Stimulated activated CD8-positive, alpha-beta memory T cell treated with anti-CD3 and anti-CD28 coated beads, Interleukin-15, amount 100 ng/mL, for 1 hour (primary cell): ENCODE data around the gene FHIT.

Experiments used
- DNase-seq: peaks from one replicate; pipeline ENCODE4 v3.0.0-alpha.2; 2020; ENCODE audit warnings: low read depth

FHIT gene

DNA sequence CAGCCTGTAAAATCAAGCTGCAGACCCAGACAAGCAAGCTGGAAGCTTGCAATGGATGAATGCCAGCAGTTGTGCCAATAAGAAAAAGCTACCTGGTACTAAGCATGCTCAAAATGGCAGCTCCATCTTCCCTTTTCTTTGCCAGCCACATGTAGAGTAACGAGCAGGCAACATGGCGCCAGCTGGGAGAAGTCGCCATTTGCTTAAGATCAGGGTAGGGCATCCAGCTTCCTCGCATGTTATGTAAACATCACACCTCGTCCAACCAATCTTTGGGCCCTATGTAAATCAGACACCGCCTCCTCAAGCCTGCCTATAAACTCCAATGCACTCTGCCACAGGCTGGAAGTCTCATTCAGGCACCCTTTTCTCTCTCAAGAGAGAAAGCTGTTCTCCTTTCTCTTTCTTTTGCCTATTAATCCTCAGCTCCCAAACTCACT is 973.9 kb downstream of the FHIT start:
- no peak for DNase-seq

DNA sequence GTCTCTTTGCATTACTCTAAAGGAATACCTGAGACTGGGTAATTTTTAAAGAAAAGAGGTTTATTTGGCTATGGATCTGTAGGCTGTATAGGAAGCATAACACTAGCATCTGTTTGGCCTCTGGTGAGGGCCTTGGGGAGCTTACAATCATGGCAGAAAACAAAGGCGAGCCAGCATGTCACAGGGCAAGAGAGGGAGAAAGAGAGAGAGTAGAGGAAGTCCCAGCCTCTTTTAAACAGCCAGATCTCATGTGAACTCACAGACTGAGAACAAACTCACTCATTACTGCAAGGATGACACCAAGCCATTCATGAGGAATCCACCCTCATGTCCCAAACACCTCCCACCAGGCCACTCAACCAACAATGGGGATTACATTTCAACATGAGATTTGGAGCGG is 974.6 kb downstream of the FHIT start:
- DNase-seq, result no peak

DNA sequence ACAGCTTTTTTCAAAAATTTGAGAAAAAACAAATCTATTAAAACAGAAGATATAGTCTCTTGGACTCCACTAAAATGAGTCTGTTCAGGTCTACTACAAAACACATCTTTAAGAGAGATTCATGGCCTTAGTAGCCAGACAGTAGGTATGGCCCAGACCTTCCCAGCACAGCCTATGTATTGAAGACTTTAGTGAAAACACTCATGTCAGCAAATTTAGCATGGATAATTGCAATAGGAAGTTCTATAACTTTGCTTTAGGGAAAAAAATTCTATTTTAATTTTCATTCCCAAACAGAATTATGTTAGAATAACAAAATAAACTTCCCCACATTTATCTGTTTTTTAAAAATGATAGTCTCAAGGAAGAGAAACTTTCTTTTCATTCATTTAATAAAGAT is 976.6 kb downstream of the FHIT start:
- no peak for DNase-seq

DNA sequence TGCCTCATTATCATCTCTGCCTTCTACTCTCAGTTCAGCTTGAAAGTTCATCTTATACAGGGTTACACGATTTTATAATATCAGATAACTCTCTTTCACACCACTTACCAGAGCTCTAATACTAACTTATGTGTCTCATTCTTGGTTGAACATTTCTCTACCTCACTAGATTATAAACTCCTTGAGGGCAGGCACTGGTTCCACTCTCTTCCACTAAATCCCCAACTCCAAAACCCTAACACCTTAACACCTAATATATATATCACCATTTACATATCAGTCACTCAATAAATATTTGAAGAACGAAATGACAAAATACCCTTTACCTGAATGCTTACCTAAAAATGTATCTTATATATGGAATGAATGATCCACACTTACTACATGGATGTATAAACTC is 977.2 kb downstream of the FHIT start:
- DNase-seq, result no peak

DNA sequence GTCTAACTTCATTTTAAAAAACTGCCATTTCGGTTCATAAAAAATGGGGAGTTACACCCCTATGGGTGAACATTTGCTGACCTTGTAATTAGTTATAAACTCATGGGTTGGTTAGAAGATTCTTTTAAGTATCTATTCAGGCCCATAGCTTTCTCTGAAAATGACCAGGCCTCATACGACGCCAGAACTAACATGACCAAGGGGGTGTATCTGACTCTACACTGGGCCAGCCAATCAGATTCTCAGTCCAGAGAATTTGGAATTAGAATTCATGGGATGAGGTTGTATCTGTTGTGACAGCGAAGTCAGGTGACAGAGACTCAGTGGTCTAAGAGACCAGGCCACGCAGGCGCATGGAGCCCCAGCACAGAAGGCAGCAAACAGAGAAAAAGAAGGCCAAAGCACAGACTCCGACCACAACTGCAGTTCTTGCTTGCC is 981.4 kb downstream of the FHIT start:
- no peak for DNase-seq

DNA sequence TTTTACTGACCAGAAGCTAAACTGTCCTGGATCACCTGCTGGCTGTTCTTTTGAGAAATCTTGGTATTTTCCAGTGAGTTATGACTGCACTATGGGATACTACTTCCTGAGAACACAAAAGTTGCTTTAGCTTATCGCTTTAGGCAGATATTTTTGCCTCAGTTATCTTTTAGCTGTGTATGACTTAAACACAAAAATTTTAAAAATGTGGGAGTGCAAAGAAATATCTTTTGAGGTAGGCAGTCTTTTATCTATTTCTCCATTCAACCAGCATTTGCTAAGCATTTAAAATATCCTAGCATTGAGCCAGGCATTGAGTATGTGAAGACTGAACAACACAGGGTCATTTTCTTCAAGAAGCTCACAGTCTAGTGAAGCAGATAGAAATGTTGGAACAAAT is 981.9 kb downstream of the FHIT start:
- no peak for DNase-seq

DNA sequence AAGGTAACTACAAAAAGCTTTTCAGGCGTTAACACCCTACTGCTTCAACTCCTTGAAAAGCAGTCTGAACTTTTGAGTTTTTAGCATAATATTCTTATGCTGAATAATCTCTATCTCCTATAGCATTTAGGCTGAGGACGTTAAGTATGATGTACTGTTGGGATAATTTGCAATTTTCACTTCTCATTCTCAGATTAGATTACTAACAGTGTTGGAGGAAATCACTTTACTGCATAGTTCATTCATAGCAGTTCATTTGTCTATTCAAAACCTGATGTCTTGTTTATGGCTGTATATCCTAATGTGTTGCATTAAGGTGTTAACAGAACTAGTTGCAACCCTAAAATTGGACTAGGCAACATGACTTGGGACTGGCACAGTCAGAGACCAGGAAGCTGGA is 983.1 kb downstream of the FHIT start:
- no peak for DNase-seq

DNA sequence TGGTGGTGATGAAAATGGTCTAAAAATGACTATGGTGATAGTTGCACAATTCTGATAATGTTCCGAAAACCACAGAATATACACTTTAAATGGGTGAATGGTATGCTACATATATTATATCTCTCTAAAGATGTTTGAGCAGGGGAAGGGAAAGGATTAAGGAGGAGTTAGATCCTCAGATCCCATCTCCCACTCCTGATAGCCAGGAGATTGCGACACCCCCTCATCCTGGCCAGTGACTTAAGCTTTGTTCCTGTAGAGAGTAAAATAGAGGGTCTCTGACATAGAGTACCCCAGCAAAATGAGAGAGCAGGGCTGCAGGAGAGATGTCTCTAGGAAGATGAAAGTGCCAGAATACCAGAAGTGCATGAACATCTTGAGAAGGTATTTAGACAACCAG is 984.8 kb downstream of the FHIT start:
- no peak for DNase-seq

DNA sequence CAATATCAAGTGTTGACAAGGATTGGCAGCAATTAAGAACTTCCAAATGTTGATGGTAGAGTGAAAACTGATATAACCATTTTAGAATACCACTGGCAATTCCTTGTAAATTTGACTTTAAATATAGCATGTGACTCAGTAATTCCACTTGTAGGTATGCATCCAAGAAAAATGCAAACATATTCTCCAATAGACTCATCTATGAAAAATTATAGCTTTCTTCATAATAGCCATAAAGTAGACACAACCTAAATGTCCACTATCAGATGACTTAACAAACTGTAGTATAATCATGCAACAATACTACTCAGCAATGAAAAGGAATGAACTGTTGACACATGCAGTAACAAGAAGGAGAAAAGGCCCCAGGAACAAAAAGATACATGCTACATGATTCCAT is 988.1 kb downstream of the FHIT start:
- no peak for DNase-seq

DNA sequence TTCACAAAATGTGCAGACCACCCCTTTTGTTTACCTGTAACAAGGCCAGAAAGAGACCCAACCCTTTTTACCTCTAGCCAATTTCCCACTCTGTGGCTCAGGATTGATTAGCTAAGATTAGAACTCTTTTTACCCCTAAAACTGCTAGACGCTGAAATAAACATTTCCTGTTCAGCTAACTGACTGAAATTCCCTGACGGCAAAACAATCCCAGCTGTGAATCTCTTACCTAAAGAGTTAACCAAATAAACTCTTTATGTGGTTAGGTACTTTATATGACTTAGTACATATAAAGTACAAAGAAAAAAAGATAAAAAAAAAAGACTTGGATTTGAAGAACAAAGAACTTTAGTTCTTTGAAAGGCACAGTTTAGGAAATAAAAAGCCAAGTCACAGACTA is 988.7 kb downstream of the FHIT start:
- no peak for DNase-seq

DNA sequence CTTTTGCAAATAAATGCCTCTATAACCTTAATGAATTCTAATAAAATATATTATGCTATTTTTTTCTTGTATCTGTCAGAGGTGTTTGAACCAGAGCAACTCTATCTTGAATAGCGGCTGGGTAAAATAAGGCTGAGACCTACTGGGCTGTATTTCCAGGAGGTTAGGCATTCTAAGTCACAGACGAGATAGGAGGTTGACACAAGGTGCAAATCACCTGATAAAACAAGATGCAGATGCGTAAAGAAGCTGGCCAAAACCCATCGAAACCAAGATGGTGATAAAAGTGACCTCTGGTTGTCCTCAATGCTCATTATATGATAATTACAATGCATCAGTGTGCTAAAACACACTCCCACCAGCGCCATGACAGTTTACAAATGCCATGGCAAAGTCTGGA is 990.7 kb downstream of the FHIT start:
- no peak for DNase-seq

DNA sequence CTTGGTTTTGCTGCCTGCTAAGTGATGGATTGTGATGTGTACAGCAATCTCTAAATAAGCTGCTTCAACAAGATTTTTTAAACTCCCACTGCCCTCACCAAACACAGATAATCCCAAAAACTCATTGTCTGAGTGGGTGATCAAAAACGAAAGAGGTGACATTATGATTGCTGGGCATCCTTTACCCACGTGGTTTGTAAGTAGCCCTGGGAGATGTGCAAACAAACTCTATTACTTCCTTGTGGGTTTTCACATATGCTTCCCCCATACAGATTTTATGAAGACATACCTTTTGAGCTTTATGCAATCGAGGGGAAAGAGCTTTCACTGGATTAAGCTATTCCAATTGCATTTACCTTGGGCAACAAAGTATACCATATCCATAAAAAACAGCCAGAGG is 1000.4 kb downstream of the FHIT start:
- no peak for DNase-seq

DNA sequence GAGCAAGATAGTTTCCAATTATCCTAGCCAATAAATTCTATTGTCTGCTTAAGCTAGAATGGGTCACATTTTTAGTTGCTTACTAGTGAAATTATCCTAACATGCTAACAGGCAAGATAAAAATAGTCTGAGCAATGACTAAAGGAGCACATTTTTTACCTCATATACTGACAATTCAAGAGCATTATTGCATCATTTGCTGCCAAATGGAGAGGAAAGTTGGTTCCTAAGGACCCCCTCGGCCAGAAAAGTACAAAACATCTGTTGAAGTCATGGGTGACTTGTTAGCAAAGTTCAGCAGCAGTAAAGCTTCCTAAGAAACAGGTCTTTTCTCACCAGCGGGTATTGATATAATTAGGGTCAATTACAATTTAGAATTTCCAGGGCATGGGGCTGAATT is 1001.0 kb downstream of the FHIT start:
- DNase-seq, result no peak

DNA sequence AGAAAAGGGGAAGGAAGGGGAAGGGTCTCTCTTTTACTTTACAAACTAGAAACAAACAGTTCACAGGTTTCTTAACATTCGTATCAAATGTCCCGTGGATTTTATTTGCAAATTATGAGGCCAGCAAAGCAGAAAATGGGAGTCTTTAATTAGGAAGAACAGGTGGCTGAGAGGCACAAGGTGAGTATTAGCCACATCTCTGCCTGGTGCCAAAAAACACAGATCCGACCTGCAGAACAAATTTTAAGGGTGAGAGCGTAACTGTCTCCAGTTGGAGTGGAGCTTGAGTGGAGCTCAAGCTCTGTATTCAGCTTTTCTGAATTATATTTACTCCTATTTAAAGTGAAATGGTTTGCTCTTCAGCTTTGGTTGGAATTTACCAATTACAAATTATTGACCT is 1004.9 kb downstream of the FHIT start:
- no peak for DNase-seq

DNA sequence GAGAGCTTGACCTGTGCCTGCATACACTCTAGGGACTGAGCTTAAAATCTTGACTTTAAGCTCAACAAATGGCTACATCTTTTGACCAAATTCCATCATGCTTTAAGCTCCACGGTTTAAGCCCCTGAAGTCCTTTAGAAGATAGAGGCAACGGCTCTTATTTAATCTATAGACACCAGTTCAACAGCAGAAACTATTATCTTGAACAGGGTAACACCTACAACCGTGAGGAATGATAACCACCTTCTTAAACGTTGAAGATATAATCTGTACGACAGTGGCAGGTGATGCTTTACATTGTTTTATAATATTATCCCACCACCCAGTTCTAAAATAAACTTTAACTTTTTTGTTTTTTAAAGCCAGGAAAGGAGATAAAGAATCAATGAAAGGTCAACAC is 1007.8 kb downstream of the FHIT start:
- DNase-seq, result no peak

DNA sequence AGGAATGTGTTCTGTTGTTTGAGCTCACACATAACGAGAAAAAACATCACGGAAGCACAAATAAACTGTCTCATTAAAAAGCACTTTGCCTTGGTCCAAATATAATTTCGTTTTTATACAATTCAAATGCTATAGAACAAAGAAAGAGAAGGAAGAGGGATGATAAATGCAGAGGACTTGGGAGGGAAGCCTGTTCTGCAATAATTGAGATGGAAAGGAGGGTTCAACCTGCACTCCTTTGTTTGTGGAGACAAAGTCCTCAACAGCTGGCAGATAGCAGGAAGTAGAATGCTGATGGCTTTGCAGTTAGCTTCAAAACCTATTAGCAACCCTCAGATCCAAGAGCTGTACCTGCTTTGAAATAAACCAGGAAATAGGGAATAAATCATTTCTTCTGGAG is 1010.8 kb downstream of the FHIT start:
- no peak for DNase-seq

DNA sequence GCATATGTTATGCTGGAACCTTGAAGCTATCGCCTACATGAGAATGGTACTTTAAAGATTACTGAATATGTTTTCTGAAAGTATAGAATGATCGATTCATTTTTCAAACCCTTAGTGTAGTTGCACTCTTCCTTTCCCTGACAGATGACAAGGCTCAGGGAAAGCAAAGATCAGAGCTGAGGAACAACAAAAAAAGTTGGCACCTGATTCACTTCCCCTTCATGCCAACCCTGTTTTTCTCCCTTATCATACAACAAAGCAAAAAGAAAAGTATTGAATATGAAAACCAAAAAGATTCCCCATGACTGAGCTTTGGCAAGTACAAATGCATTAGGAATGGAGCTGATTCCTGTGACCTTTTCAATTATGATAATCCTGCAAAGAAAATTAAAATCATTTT is 1012.7 kb downstream of the FHIT start:
- DNase-seq, result no peak

DNA sequence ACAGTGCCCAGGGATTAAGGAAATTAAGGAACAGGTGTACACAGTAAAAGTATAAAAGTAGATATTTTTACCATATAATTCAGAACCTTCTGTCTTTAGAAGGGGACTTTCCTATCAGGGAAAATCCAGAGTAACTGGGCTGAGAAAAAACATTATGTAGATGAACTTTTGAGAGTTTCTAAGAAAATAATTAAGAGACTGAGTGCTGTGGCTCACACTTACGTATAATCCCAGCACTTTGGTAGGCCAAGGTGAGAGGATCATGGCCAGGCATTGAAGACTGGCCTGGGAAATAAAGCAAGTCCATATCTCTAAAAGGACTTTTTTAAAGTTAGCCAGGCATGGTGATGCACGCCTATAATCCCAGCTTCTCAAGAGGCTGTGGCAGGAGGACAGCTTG is 1021.8 kb downstream of the FHIT start:
- no peak for DNase-seq

DNA sequence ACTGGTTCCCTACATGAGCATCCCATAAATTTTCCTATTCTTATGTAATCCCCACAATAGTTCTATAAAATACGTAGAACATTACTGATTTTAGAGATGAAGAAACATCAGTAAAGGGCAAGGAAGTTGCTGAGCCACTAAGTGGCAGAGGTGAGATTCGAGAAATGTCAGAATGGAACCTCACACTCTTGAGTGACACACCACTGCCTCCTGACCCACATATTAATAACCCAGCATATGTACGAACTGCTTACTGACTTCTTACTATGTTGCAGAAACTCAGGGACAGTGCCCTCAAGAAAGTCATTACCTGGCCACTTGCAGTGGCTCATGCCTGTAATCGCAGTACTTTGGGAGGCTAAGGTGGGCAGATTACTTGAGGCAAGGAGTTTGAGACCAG is 1022.4 kb downstream of the FHIT start:
- DNase-seq, result no peak

DNA sequence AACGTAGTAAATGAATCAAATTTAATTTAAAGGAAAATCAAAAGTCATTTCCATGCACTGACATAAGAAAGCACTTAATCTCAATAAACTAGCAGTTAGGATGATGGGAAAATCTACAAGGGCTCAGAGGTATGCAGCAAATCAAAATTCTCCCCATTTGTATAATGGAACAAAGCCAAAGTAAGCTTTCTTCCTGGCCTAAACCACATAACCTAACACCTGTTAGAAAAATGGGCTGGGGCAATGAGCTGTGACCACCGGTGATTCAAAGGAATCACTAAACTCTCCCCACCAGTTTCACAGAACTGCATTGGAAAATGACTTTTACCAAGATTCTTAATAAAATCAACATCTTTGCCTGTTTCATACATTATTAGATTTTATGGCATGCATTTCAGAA is 1024.3 kb downstream of the FHIT start:
- no peak for DNase-seq

DNA sequence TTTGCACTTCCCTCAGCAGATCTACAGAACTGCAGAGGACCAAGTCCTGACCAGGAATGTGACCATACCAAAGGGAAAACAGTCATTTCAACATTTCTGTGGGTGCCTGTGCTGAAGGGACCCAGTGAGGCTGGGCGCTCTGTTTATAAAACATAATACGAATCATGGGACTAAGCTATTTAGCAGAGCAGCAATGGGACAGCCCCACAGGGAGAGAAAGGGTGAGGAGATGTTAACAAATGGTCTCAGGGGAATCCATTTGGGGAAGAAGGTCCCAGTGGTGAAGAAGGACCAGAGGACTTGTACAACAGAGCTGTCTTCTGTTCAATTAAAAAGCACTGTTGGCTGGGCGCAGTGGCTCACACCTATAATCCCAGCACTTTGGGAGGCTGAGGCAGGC is 1025.4 kb downstream of the FHIT start:
- no peak for DNase-seq

DNA sequence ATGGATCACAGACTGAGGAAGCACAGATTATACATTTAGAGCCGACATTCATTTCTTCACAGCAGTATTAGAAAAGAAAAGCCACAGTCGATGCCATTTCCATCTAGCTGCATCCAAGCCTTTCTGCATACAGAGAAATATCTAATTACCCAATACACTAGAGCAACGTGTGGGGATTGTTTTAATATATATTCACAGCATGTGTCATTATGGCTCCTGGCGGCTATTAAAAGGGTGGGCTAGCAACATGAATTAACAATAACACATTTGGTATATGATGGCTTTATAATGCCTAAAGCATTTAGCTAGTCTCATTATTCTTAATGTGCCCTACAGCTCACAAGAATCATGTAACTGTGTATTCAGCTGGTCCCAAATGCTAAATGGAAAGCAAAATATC is 1030.5 kb downstream of the FHIT start:
- DNase-seq, result no peak

DNA sequence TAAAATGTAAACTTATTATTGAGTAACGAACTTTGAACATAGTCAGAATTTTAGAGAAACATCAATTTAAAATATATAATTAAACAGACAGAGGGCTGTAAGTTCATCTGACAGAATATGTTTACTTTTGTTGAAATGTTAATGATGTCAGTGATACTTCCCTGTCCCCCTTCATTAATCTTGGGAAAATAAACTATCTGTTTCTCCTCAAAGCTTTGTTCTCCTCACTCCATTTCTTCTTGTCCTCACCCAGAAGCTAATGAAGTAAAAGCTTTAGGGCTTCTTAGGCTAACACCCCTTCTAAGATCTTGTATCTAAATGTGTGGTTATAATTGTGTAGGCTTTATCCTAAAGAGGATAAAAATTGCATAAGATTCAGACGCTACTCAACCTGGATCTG is 1031.8 kb downstream of the FHIT start:
- no peak for DNase-seq

DNA sequence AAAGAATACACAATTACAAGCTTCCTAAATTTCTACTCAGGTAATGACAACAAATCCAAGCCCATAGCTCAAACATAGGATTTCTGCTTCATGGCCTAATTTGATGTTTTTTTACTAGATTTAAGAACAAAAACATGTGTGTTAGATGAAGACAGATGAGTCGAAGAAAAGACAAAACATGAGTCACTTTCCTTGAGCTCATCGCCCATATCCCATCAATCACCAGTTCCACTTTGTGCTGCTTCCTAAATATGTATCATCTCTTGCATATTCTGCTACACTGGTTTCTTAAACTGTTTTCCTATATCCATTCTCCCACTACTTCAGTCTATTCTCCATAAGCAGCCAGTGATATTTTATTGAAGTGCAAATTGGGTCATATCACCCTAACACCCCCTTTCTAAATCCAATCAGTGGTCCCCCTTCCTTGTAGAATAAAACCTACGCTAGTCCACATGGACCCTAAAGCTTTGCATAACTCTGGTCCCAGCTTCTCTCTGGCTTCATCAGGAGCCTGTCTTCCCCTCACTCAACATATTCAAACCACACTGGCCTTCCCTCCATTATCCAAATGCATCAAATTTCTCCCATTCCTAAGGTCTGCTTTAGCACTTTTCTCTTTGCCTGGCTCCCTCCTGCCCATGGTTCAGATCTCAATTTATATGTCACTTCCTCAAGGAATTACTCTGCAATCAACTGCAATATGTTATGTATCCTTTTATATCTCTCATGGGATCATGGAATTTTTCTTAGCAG is 1033.9 kb downstream of the FHIT start:
- no peak for DNase-seq
